HS-5 (cell line): ENCODE data around the gene MMP11.

Experiments used
- DNase-seq: peaks from one replicate; pipeline ENCODE4 v3.0.0-alpha.2; 2012; ENCODE audit warnings: low read depth

Gene MMP11

GRCh38 chr22:23781065-23781464 is 8.4 kb downstream of the MMP11 start:
- no peak for DNase-seq

- DNase-seq = peak; percentile 53
Measured at GRCh38 chr22:23781511-23782183, 9.0 kb downstream of the MMP11 start.

- DNase-seq = no peak
Measured at GRCh38 chr22:23782252-23782651, 9.6 kb downstream of the MMP11 start.

- DNase-seq = no peak
Measured at GRCh38 chr22:23782703-23783102, 10.1 kb downstream of the MMP11 start.

GRCh38 chr22:23783265-23784150 is 10.9 kb downstream of the MMP11 start:
- DNase-seq = no peak

- no peak for DNase-seq
Measured at GRCh38 chr22:23784215-23784732, 11.6 kb downstream of the MMP11 start.

- DNase-seq = no peak
Measured at GRCh38 chr22:23786261-23786710, 13.6 kb downstream of the MMP11 start.

GRCh38 chr22:23786752-23787599 is 14.3 kb downstream of the MMP11 start, which contains the start of gene SMARCB1:
Gene SMARCB1 (plus strand): TSS chr22:23786966. CDS start chr22:23787170, 204 bp downstream.
- DNase-seq = peak; percentile 52

- DNase-seq = no peak
Measured at GRCh38 chr22:23787600-23787896, 14.9 kb downstream of the MMP11 start.

- DNase-seq = no peak
Measured at GRCh38 chr22:23787910-23788309, 15.3 kb downstream of the MMP11 start.

GRCh38 chr22:23789121-23789520 is 16.5 kb downstream of the MMP11 start:
- DNase-seq = no peak

- DNase-seq = no peak
Measured at GRCh38 chr22:23789638-23790037, 17.0 kb downstream of the MMP11 start.

- DNase-seq = no peak
Measured at GRCh38 chr22:23790819-23791737, 18.4 kb downstream of the MMP11 start.

- DNase-seq = no peak
Measured at GRCh38 chr22:23791738-23792645, 19.3 kb downstream of the MMP11 start.

GRCh38 chr22:23793326-23793725 is 20.7 kb downstream of the MMP11 start:
- no peak for DNase-seq

- no peak for DNase-seq
Measured at GRCh38 chr22:23796461-23796860, 23.8 kb downstream of the MMP11 start.

GRCh38 chr22:23800297-23801237 is 27.9 kb downstream of the MMP11 start:
- no peak for DNase-seq

- DNase-seq = no peak
Measured at GRCh38 chr22:23801238-23801821, 28.7 kb downstream of the MMP11 start.
